ENCODE data around the gene HIGD2A.

Gene HIGD2A

DNA sequence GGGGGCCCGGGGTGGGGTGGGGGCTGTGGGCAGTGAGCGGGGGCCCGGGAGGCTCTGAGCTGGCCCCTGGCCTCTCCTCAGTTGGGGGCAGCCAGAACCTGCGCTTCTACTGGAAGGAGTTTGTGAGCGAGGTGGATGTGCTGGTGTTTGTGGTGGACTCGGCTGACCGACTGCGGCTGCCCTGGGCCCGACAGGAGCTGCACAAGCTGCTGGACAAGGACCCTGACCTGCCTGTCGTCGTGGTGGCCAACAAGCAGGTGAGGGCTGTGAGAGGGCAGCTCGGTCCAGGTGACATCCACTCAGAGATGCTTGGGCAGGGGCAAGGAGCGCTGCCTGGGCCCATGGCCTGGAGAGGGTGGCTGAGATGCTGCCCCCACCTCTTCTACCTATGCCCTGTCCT lies 19.8 kb upstream of the HIGD2A start:
- in situ Hi-C loops (cut with MboI; ENCODE audit: low sequenced_read_pairs): no loop called here

DNA sequence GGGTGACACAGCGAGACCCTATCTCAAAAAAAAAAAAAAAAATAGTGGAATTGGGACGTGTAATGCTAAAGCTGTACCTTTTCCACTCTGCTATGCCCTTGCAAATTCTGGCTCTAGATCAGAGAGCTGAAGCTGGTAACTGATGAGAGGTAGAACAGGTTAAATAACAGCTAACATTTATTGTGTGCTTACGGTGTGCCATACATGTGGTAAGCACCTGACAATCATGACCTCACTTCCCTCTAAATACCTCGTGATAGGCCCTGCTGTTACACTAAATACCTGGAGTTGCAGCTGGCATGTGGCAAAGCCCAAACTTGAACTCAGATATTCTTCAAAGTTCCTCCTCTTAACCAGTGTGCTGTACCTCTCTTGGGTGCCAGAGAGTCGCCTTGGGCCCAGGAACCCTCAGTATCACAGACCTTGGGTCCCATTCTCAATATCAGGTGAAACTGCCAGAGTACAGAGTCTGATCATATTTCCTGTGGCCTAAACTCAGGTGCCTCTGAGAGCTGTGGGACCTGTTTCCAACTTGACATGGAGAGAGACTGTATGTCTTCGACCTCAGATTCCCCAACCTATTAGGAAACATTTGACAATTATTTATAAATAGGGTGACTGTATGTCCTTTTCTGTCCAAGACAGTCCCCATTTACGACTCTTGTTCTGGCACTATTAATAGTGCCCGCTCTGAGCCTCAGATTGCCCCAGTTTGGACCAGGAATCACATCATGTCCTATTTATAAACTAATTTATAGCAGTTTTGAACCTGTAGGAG lies 18.4 kb upstream of the HIGD2A start:
- in situ Hi-C loops (cut with MboI; ENCODE audit: low sequenced_read_pairs): no loop called here

GRCh38 chr5:176371621-176372539 lies 16.7 kb upstream of the HIGD2A start:
- in situ Hi-C loops (cut with MboI; ENCODE audit: low sequenced_read_pairs): no loop called here

- in situ Hi-C loops (cut with MboI; ENCODE audit: low sequenced_read_pairs): no loop called here
Measured at GRCh38 chr5:176373100-176373818, 15.3 kb upstream of the HIGD2A start.

- in situ Hi-C loops (cut with MboI; ENCODE audit: low sequenced_read_pairs): no loop called here
Measured at GRCh38 chr5:176379881-176380280, 8.7 kb upstream of the HIGD2A start.

- in situ Hi-C loops (cut with MboI; ENCODE audit: low sequenced_read_pairs): no loop called here
Measured at GRCh38 chr5:176381423-176381822, 7.1 kb upstream of the HIGD2A start.

GRCh38 chr5:176381979-176382378 lies 6.6 kb upstream of the HIGD2A start:
- in situ Hi-C loops (cut with MboI; ENCODE audit: low sequenced_read_pairs): no loop called here

- in situ Hi-C loops (cut with MboI; ENCODE audit: low sequenced_read_pairs): no loop called here
Measured at GRCh38 chr5:176382721-176383120, 5.8 kb upstream of the HIGD2A start.

DNA sequence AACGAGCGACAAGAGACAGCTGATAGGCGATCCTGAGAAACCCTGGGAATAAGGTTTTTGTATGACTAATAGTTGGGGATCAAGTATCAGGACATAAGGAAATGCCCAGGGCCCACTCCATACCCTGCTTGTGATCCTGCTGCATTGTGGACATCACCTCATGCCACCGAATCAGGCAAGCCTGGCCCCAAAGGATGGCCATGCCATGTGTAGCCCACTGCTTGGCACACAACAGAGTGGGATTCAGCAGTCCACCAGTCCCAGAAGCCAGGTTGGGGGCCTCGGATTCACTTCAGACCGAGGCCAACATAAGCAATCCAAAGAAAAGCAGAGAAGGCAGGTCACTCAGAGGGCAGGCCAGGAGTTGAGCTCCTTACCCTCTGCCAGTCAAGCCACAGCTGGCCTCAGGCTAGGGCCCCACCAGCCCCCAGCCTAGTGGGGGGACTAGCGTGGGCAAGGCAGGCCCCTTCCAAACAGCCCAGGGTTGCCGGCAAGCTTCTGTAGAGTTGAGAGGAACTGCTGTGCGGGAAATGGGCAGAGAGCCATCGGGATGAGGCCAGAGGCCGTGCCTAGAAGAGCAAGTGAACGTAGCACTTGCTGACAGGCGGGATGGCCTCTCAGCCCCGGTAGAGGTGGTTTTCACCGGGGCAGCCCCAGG lies 5.2 kb upstream of the HIGD2A start:
- in situ Hi-C loops (cut with MboI; ENCODE audit: low sequenced_read_pairs): no loop called here

- in situ Hi-C loops (cut with MboI; ENCODE audit: low sequenced_read_pairs): no loop called here
Measured at GRCh38 chr5:176383961-176384360, 4.6 kb upstream of the HIGD2A start.

DNA sequence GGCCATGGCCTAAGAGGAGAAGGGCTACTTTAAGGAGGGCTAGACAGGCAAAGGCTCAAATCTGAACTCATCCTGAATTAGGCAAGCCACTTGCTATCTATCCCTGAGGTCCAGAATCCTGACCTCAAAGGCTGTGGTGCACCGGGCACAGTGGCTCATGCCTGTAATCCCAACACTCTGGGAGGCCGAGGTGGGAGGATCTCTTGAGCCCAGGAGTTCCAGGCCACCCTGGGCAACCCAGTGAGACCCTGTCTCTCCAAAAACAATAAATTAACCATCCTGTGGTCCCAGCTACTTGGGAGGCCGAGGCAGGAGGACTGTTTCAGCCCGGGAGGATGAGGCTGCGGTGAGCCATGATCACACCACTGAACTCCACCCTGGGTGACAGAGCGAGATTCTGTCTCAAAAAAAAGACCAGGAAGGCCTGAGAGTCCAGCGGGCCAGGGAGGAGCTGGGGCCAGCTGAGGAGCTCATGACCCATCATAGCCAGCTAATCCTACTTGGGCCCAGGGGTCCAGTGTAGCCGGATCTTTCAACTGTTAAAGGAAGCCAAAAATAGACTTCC lies 4.1 kb upstream of the HIGD2A start:
- in situ Hi-C loops (cut with MboI; ENCODE audit: low sequenced_read_pairs): no loop called here

DNA sequence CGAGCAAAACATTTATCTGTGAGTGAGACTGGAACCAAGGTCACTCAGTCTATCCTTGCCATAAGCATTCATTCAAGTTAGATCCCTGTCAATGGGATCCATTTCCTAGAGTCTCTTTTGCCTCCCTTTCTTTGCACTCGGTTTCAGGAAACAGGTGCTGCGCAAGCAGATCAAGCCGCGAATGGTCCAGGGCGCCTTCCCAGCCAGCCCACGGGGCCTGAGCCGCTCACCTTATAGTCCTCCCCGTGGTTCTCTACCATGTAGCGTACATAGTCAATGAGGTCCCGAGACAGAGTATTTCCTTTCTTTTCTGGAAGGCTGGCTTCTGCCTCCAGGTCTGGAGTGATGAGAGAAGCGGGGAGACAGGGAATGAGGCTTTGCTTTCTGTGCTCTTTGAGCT lies 3.6 kb upstream of the HIGD2A start:
- in situ Hi-C loops (cut with MboI; ENCODE audit: low sequenced_read_pairs): no loop called here

- in situ Hi-C loops (cut with MboI; ENCODE audit: low sequenced_read_pairs): no loop called here
Measured at GRCh38 chr5:176386491-176386890, 2.1 kb upstream of the HIGD2A start.

- in situ Hi-C loops (cut with MboI; ENCODE audit: low sequenced_read_pairs): no loop called here
Measured at GRCh38 chr5:176387384-176387925, 1.1 kb upstream of the HIGD2A start.

DNA sequence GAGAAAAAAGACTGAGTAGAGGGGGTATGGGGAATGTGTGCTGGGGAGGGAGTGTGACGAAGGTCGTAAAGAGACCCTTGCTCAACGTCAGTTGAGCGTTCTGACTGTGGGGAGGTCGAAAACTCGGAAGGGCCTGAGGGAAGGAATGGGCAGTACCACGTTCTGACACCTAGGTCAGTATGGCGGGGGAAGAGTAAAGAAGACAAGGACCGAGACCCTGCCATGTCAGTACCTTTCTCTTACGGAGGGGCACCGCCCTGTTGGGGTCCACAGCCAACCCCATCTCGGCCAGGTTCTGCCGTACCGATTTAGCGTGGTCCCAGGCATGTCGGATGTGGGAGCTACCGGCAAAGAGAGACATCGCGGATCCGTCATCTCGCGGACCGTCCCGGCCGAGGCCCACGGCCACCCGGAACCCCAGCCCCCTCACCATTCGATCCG lies 528 bp upstream of the HIGD2A start:
- in situ Hi-C loops (cut with MboI; ENCODE audit: low sequenced_read_pairs): no loop called here

DNA sequence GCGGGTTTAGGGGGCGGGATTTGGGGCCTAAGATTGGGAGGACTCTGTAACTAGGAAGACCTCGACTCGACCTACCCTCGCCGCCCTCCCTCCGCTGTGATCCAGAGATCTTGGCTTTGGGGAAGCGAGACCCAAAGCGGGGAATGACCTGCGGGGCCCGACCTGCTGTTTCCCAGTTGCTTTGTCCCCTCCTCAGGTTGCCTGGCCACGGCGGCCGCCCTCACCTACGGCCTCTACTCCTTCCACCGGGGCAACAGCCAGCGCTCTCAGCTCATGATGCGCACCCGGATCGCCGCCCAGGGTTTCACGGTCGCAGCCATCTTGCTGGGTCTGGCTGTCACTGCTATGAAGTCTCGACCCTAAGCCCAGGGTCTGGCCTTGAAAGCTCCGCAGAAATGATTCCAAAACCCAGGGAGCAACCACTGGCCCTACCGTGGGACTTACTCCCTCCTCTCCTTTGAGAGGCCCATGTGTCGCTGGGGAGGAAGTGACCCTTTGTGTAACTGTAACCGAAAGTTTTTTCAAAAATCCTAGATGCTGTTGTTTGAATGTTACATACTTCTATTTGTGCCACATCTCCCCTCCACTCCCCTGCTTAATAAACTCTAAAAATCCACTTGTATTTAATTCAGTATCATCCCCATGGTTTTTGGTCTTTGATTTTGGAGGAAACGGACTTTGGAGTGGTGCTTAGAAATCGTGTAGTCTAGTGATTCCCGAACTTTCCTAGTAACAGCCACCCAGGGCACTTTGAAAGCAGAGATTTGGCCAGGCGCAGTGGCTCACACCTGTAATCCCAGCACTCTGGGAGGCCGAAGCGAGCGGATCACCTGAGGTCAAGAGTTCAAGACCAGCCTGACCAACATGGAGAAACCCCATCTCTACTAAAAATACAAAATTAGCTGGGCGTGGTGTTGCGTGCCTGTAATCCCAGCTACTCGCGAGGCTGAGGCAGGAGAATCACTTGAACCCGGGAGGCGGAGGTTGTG lies 878 bp downstream of the HIGD2A start:
- in situ Hi-C loops (cut with MboI; ENCODE audit: low sequenced_read_pairs): no loop called here

GRCh38 chr5:176391479-176391878 lies 2.9 kb downstream of the HIGD2A start:
- in situ Hi-C loops (cut with MboI; ENCODE audit: low sequenced_read_pairs): no loop called here

DNA sequence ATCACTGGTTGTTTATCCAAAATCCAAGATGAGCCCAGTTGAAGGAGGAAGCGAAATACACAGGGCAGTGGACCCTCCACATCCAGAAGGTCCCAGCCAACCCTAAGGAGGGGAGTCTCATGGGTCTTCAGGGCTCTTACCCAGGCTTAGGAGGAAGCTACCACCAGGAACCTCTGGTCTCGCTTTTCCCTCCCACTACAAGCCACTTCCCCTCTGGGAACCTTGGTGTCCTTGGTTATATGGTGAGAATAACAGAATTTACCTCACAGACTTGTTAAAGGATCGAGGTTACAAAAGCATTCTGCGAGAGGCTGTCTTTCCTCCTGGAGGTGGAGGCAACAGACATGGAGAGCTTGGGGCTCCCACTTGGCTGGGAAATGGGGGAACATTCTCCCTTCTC lies 3.4 kb downstream of the HIGD2A start:
- in situ Hi-C loops (cut with MboI; ENCODE audit: low sequenced_read_pairs): no loop called here

DNA sequence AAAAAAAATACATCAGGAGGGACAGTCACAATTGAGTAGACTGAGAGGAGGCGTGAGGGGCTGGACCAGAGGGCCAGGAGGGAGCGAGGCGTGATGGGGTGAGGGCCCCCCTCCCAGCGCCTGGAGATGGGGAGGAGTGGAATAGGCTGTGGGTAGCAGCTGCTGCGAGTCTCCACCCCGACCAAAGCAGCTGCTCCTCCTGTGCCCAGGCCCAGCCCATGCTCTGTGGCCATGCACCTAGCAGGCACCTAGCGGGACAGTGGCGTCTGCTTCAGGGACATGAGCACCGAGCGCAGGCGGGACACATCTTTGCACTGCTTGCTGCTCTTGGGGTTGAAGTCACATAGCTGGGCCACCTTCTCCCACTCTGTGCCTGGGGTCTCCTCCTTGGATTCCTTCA lies 4.0 kb downstream of the HIGD2A start:
- in situ Hi-C loops (cut with MboI; ENCODE audit: low sequenced_read_pairs): no loop called here

All from HL-60/S4 (cell line).